HEK293 (cell line): ENCODE data around the gene BICC1.

Experiments
- CTCF ChIA-PET: fragments of 350-600 bp; formaldehyde crosslinking; extraction: SDS; loops from one replicate; lab custom pipeline; 2021; ENCODE audit warnings: antibody characterized with exemption; lab: Yijun Ruan, JAX
- POLR2A ChIA-PET: fragments of 300-600 bp; formaldehyde crosslinking; extraction: SDS; loops from one replicate; lab custom pipeline; 2020; ENCODE audit warnings: antibody characterized with exemption, inconsistent platforms; lab: Yijun Ruan, JAX
- H3K27ac ChIP-seq: fragments of 200-500 bp; sonication (Bioruptor generic); 2 replicates; pipeline ENCODE4 v1.5.1; 2014; ENCODE audit warnings: low read depth, low read length, control low read depth, inconsistent platforms; ENCODE audit errors: extremely low read depth
- H3K36me3 ChIP-seq, 2 experiments: fragments of 200-500 bp in 1 of 2; sonication (Bioruptor generic) in 1 of 2; 1 replicate in 1 of 2; 2 replicates in 1 of 2; pipeline ENCODE4 v1.5.1; 2014 to 2017; ENCODE audit warnings: inconsistent platforms in 2 of 2, low read length in 2 of 2; ENCODE audit not compliant: control insufficient read depth in 2 of 2, insufficient read depth in 1 of 2
- H3K4me1 ChIP-seq: fragments of 200-500 bp; sonication (Bioruptor generic); 2 replicates; pipeline ENCODE4 v1.5.1; 2014; ENCODE audit warnings: mild to moderate bottlenecking, low read length, inconsistent platforms; ENCODE audit not compliant: control insufficient read depth, insufficient read depth
- H3K4me3 ChIP-seq: 2 replicates; pipeline ENCODE4 v1.5.1; 2011; ENCODE audit warnings: low read depth, mild to moderate bottlenecking, control low read depth, low read length, moderate library complexity
- H3K9me3 ChIP-seq: fragments of 200-500 bp; sonication (Bioruptor generic); 2 replicates; pipeline ENCODE4 v1.5.1; 2014; ENCODE audit warnings: low read depth, low read length, inconsistent platforms; ENCODE audit not compliant: control insufficient read depth, insufficient read depth
- BCL11A ChIP-seq: fragments of 450-650 bp; formaldehyde crosslinking; IDR thresholded peaks from 2 replicates; pipeline ENCODE4 v1.5.1; 2016; ENCODE audit warnings: low read depth, missing biosample characterization, missing genetic modification characterization
- EGR2 ChIP-seq: fragments of 450-650 bp; formaldehyde crosslinking; IDR thresholded peaks from 2 replicates; pipeline ENCODE4 v1.5.1; 2016; ENCODE audit warnings: low read depth, missing biosample characterization, missing genetic modification characterization
- GLIS1 ChIP-seq: fragments of 450-650 bp; formaldehyde crosslinking; IDR thresholded peaks from 2 replicates; pipeline ENCODE4 v1.5.1; 2016; ENCODE audit warnings: missing biosample characterization, missing genetic modification characterization
- GLIS2 ChIP-seq: fragments of 450-650 bp; formaldehyde crosslinking; IDR thresholded peaks from 2 replicates; pipeline ENCODE4 v1.5.1; 2016; ENCODE audit warnings: missing biosample characterization, missing genetic modification characterization
- PRDM1 ChIP-seq: fragments of 450-650 bp; formaldehyde crosslinking; IDR thresholded peaks from 2 replicates; pipeline ENCODE4; 2016; ENCODE audit warnings: missing biosample characterization, missing genetic modification characterization
- REPIN1 ChIP-seq: fragments of 450-650 bp; formaldehyde crosslinking; IDR thresholded peaks from 2 replicates; pipeline ENCODE4 v1.5.1; 2017; ENCODE audit warnings: missing biosample characterization, missing genetic modification characterization, low read depth
- SP2 ChIP-seq: fragments of 450-650 bp; formaldehyde crosslinking; IDR thresholded peaks from 2 replicates; pipeline ENCODE4 v1.5.1; 2016; ENCODE audit warnings: missing biosample characterization, missing genetic modification characterization
- SP7 ChIP-seq: fragments of 450-650 bp; formaldehyde crosslinking; IDR thresholded peaks from 2 replicates; pipeline ENCODE4 v1.5.1; 2016; ENCODE audit warnings: missing biosample characterization, missing genetic modification characterization
- TCF7L2 ChIP-seq: IDR thresholded peaks from 2 replicates; pipeline ENCODE4 v1.6.1; 2011; ENCODE audit warnings: low read depth, mild to moderate bottlenecking, inconsistent platforms, low read length, moderate library complexity, borderline replicate concordance
- YY1 ChIP-seq: fragments of 450-650 bp; formaldehyde crosslinking; IDR thresholded peaks from 2 replicates; pipeline ENCODE4 v1.5.1; 2018; ENCODE audit warnings: missing biosample characterization, missing genetic modification characterization
- ZBTB17 ChIP-seq: fragments of 450-650 bp; formaldehyde crosslinking; IDR thresholded peaks from 2 replicates; pipeline ENCODE4 v1.5.1; 2016; ENCODE audit warnings: missing biosample characterization, missing genetic modification characterization
- ZBTB8A ChIP-seq: fragments of 450-650 bp; formaldehyde crosslinking; IDR thresholded peaks from 2 replicates; pipeline ENCODE4 v1.5.1; 2016; ENCODE audit warnings: missing biosample characterization, missing genetic modification characterization
- ZFHX2 ChIP-seq: fragments of 450-650 bp; formaldehyde crosslinking; conservative IDR thresholded peaks from 2 replicates; pipeline ENCODE4 v1.5.1; 2016; ENCODE audit warnings: missing biosample characterization, missing genetic modification characterization
- ZNF302 ChIP-seq: fragments of 450-650 bp; formaldehyde crosslinking; IDR thresholded peaks from 2 replicates; pipeline ENCODE4 v1.5.1; 2016; ENCODE audit warnings: missing biosample characterization, missing genetic modification characterization, low read depth
- ZNF335 ChIP-seq: fragments of 450-650 bp; formaldehyde crosslinking; conservative IDR thresholded peaks from 2 replicates; pipeline ENCODE4 v1.5.1; 2016; ENCODE audit warnings: missing biosample characterization, missing genetic modification characterization
- ZNF341 ChIP-seq: fragments of 450-650 bp; formaldehyde crosslinking; IDR thresholded peaks from 2 replicates; pipeline ENCODE4; 2016; ENCODE audit warnings: low read depth, missing biosample characterization, missing genetic modification characterization
- ZNF501 ChIP-seq: fragments of 450-650 bp; formaldehyde crosslinking; IDR thresholded peaks from 2 replicates; pipeline ENCODE4 v1.5.1; 2016; ENCODE audit warnings: missing biosample characterization, missing genetic modification characterization
- ZNF600 ChIP-seq: fragments of 450-650 bp; formaldehyde crosslinking; IDR thresholded peaks from 2 replicates; pipeline ENCODE4 v1.5.1; 2016; ENCODE audit warnings: missing biosample characterization, missing genetic modification characterization
- ZNF701 ChIP-seq: fragments of 450-650 bp; formaldehyde crosslinking; IDR thresholded peaks from 2 replicates; pipeline ENCODE4 v1.5.1; 2016; ENCODE audit warnings: missing biosample characterization, missing genetic modification characterization
- ZNF843 ChIP-seq: fragments of 450-650 bp; formaldehyde crosslinking; IDR thresholded peaks from 2 replicates; pipeline ENCODE4 v1.5.1; 2016; ENCODE audit warnings: missing biosample characterization, missing genetic modification characterization
- TF ChIP-seq, protein P1 (sequence below): fragments of 450-650 bp; formaldehyde crosslinking; IDR thresholded peaks from 2 replicates; pipeline ENCODE4 v1.5.1; 2016; ENCODE audit warnings: missing biosample characterization, missing genetic modification characterization
- TF ChIP-seq, protein P2 (sequence below): fragments of 450-650 bp; formaldehyde crosslinking; IDR thresholded peaks from 2 replicates; pipeline ENCODE4 v1.5.1; 2016; ENCODE audit warnings: missing biosample characterization, missing genetic modification characterization
- TF ChIP-seq, protein P3 (sequence below): fragments of 450-650 bp; formaldehyde crosslinking; IDR thresholded peaks from 2 replicates; pipeline ENCODE4 v1.5.1; 2017; ENCODE audit warnings: missing biosample characterization, missing genetic modification characterization
- TF ChIP-seq, protein P4 (sequence below): fragments of 450-650 bp; formaldehyde crosslinking; conservative IDR thresholded peaks from 2 replicates; pipeline ENCODE4 v1.5.1; 2016; ENCODE audit warnings: low read depth, missing biosample characterization, missing genetic modification characterization

Gene BICC1

DNA sequence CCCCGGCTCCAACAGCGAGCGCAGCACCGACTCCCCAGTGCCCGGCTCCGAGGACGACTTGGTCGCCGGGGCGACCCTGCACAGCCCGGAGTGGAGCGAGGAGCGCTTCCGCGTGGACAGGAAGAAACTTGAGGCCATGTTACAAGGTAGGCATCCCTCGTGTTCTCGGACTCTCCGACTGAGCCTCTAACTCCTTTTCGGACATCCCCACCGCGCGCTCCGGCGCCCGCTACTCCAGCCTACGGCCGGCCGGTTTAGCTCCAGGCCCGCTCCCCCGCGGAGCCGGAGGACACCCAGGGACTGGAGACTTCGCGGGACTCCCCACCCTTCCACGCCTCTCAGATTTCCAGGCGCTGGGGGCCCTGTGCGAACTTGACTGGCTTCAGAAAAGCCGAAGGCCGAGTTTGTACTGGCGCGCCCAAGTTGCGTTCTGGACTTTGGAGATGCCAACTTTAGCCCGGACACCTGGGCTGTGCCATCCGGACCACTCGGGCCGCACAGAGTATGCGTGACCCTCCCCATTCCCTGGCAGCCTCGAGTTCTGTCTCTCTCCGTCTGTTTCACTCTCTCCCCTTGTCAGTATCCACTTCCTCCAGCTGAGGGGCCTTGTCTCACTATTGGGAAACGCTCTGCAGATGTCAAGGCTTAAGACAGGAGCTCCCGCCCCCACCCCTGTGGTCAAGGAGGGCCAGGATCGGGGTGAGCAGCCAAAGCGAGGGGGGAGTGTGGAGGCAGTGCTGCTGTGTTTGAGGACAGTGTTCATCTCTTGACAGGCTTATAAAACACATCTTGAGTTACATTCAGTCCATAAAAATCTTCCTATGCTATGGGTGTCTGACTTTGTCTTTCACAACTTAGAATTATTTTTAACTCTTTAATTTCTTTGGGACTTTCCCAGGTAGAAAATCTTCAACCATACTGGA is 777 bp downstream of the BICC1 start:
- 0 out of 2 replicates have a peak, but pooled peaks cover 3% of the 10 kb centered on the region for H3K4me1 ChIP-seq
- CTCF ChIA-PET, result interaction anchor here (0.6 to 3.0 kb wide), 6 partner anchors 14 to 214 kb away, joined by 3 to 13 read pairs (median 3); no protein-coding TSS in a partner anchor
- POLR2A ChIA-PET, result interaction anchor here (0.7 to 1.4 kb wide), 7 partner anchors 15 to 245 kb away, joined by 3 to 7 read pairs (median 3); partner anchors contain the start of gene CISD1
- no peaks in the 10 kb centered on the region for H3K36me3 ChIP-seq
- no peaks in the 10 kb centered on the region for H3K9me3 ChIP-seq
- H3K4me3 ChIP-seq, result peak overlapping the region; percentile 90
- peak overlapping the region; percentile 75; the same call in 1 of the 2 replicates for H3K27ac ChIP-seq
- TF ChIP-seq, protein P1, sequence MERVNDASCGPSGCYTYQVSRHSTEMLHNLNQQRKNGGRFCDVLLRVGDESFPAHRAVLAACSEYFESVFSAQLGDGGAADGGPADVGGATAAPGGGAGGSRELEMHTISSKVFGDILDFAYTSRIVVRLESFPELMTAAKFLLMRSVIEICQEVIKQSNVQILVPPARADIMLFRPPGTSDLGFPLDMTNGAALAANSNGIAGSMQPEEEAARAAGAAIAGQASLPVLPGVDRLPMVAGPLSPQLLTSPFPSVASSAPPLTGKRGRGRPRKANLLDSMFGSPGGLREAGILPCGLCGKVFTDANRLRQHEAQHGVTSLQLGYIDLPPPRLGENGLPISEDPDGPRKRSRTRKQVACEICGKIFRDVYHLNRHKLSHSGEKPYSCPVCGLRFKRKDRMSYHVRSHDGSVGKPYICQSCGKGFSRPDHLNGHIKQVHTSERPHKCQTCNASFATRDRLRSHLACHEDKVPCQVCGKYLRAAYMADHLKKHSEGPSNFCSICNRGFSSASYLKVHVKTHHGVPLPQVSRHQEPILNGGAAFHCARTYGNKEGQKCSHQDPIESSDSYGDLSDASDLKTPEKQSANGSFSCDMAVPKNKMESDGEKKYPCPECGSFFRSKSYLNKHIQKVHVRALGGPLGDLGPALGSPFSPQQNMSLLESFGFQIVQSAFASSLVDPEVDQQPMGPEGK (tag by site-specific recombination), result peak; percentile 34; the same call in 1 of the 2 replicates
- TF ChIP-seq YY1, result peak; percentile 72
- TF ChIP-seq ZFHX2 (tag by site-specific recombination), result peak; percentile 20
- TF ChIP-seq ZNF701 (tag by site-specific recombination), result no peak
- no peak for TF ChIP-seq TCF7L2
- TF ChIP-seq, protein P2, sequence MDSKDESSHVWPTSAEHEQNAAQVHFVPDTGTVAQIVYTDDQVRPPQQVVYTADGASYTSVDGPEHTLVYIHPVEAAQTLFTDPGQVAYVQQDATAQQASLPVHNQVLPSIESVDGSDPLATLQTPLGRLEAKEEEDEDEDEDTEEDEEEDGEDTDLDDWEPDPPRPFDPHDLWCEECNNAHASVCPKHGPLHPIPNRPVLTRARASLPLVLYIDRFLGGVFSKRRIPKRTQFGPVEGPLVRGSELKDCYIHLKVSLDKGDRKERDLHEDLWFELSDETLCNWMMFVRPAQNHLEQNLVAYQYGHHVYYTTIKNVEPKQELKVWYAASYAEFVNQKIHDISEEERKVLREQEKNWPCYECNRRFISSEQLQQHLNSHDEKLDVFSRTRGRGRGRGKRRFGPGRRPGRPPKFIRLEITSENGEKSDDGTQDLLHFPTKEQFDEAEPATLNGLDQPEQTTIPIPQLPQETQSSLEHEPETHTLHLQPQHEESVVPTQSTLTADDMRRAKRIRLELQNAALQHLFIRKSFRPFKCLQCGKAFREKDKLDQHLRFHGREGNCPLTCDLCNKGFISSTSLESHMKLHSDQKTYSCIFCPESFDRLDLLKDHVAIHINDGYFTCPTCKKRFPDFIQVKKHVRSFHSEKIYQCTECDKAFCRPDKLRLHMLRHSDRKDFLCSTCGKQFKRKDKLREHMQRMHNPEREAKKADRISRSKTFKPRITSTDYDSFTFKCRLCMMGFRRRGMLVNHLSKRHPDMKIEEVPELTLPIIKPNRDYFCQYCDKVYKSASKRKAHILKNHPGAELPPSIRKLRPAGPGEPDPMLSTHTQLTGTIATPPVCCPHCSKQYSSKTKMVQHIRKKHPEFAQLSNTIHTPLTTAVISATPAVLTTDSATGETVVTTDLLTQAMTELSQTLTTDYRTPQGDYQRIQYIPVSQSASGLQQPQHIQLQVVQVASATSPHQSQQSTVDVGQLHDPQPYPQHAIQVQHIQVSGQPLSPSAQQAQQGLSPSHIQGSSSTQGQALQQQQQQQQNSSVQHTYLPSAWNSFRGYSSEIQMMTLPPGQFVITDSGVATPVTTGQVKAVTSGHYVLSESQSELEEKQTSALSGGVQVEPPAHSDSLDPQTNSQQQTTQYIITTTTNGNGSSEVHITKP, result peak; percentile 66; the same call in 1 of the 2 replicates
- peak; percentile 69 for TF ChIP-seq ZBTB8A (tag by site-specific recombination)
- TF ChIP-seq EGR2 (tag by site-specific recombination), result no peak
- 0 out of 2 replicates have a peak, but pooled peaks have one; percentile 8 for TF ChIP-seq SP7 (tag by site-specific recombination)
- TF ChIP-seq SP2 (tag by site-specific recombination), result peak; percentile 60
- peak; percentile 75 for TF ChIP-seq ZNF501 (tag by site-specific recombination)
- TF ChIP-seq ZNF600 (tag by site-specific recombination), result peak; percentile 87
- TF ChIP-seq, protein P3, sequence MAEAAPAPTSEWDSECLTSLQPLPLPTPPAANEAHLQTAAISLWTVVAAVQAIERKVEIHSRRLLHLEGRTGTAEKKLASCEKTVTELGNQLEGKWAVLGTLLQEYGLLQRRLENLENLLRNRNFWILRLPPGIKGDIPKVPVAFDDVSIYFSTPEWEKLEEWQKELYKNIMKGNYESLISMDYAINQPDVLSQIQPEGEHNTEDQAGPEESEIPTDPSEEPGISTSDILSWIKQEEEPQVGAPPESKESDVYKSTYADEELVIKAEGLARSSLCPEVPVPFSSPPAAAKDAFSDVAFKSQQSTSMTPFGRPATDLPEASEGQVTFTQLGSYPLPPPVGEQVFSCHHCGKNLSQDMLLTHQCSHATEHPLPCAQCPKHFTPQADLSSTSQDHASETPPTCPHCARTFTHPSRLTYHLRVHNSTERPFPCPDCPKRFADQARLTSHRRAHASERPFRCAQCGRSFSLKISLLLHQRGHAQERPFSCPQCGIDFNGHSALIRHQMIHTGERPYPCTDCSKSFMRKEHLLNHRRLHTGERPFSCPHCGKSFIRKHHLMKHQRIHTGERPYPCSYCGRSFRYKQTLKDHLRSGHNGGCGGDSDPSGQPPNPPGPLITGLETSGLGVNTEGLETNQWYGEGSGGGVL (tag by site-specific recombination), result peak; percentile 76
- peak; percentile 83 for TF ChIP-seq ZNF335 (tag by site-specific recombination)
- peak; percentile 81 for TF ChIP-seq ZBTB17
- no peak for TF ChIP-seq ZNF843
- TF ChIP-seq BCL11A (tag by site-specific recombination), result 0 out of 2 replicates have a peak, but pooled peaks have one; percentile 12
- TF ChIP-seq, protein P4, sequence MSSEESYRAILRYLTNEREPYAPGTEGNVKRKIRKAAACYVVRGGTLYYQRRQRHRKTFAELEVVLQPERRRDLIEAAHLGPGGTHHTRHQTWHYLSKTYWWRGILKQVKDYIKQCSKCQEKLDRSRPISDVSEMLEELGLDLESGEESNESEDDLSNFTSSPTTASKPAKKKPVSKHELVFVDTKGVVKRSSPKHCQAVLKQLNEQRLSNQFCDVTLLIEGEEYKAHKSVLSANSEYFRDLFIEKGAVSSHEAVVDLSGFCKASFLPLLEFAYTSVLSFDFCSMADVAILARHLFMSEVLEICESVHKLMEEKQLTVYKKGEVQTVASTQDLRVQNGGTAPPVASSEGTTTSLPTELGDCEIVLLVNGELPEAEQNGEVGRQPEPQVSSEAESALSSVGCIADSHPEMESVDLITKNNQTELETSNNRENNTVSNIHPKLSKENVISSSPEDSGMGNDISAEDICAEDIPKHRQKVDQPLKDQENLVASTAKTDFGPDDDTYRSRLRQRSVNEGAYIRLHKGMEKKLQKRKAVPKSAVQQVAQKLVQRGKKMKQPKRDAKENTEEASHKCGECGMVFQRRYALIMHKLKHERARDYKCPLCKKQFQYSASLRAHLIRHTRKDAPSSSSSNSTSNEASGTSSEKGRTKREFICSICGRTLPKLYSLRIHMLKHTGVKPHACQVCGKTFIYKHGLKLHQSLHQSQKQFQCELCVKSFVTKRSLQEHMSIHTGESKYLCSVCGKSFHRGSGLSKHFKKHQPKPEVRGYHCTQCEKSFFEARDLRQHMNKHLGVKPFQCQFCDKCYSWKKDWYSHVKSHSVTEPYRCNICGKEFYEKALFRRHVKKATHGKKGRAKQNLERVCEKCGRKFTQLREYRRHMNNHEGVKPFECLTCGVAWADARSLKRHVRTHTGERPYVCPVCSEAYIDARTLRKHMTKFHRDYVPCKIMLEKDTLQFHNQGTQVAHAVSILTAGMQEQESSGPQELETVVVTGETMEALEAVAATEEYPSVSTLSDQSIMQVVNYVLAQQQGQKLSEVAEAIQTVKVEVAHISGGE (tag by site-specific recombination), result peak; percentile 39
- TF ChIP-seq PRDM1 (tag by site-specific recombination), result 0 out of 2 replicates have a peak, but pooled peaks have one; percentile 5
- no peak for TF ChIP-seq ZNF302 (tag by site-specific recombination)
- TF ChIP-seq GLIS2 (tag by site-specific recombination), result peak; percentile 82
- TF ChIP-seq ZNF341, result peak; percentile 44; the same call in 1 of the 2 replicates
- no peak for TF ChIP-seq REPIN1 (tag by site-specific recombination)
- peak; percentile 95 for TF ChIP-seq GLIS1 (tag by site-specific recombination)
